Neutrophil (primary cell): ENCODE measurements around the gene SLC22A4.

ENCODE experiments used
- H3K27ac ChIP-seq: fragments of 200-600 bp; sonication (generic); 2 replicates; pipeline ENCODE4 v1.5.1; 2016; ENCODE audit warnings: mild to moderate bottlenecking, moderate library complexity
- H3K27me3 ChIP-seq: fragments of 200-600 bp; sonication (generic); 2 replicates; pipeline ENCODE4 v1.6.0; 2016; ENCODE audit warnings: mild to moderate bottlenecking
- H3K36me3 ChIP-seq: fragments of 200-600 bp; sonication (generic); 2 replicates; pipeline ENCODE4 v1.5.1; 2017
- H3K4me1 ChIP-seq, 2 experiments: fragments of 200-600 bp in 1 of 2; sonication (generic) in 1 of 2; 1 replicate in 1 of 2; 2 replicates in 1 of 2; pipeline versions ENCODE4 v1.5.1 to v1.6.1; 2013 to 2016; ENCODE audit warnings: low read depth in 1 of 2, low read length in 1 of 2, mild to moderate bottlenecking in 1 of 2, moderate library complexity in 1 of 2; ENCODE audit not compliant: control insufficient read depth in 1 of 2, insufficient read depth in 1 of 2
- H3K4me3 ChIP-seq, 2 experiments: fragments of 200-600 bp in 1 of 2; sonication (generic) in 1 of 2; 1 replicate in 1 of 2; 2 replicates in 1 of 2; pipeline ENCODE4 v1.5.1; 2013 to 2016; ENCODE audit warnings: low read depth in 1 of 2, low read length in 1 of 2, mild to moderate bottlenecking in 1 of 2, moderate library complexity in 1 of 2
- H3K9me3 ChIP-seq: fragments of 200-600 bp; sonication (generic); 2 replicates; pipeline ENCODE4 v1.5.1; 2016
- CTCF ChIP-seq: fragments of 200-600 bp; sonication (generic); IDR thresholded peaks from 2 replicates; pipeline ENCODE4 v1.5.1; 2016; ENCODE audit warnings: antibody characterized with exemption

Gene SLC22A4

GRCh38 chr5:132335402-132335801 is 41.2 kb downstream of the SLC22A4 start:
- no peak overlapping the region for H3K27ac ChIP-seq
- TF ChIP-seq CTCF, result no peak
- H3K4me3 ChIP-seq, result no peak overlapping the region
- no peaks in the 10 kb centered on the region for H3K4me1 ChIP-seq
- H3K36me3 ChIP-seq, result peaks cover 98% of the 10 kb centered on the region
- no peaks in the 10 kb centered on the region for H3K9me3 ChIP-seq
- H3K27me3 ChIP-seq, result no peaks in the 10 kb centered on the region

- TF ChIP-seq CTCF, result no peak
- no peaks in the 10 kb centered on the region for H3K4me1 ChIP-seq
- no peak overlapping the region for H3K27ac ChIP-seq
- H3K27me3 ChIP-seq, result no peaks in the 10 kb centered on the region
- peaks cover 100% of the 10 kb centered on the region for H3K36me3 ChIP-seq
- H3K9me3 ChIP-seq, result no peaks in the 10 kb centered on the region
- H3K4me3 ChIP-seq, result no peak overlapping the region
Measured at GRCh38 chr5:132339502-132339901, 45.3 kb downstream of the SLC22A4 start.

- no peak overlapping the region for H3K4me3 ChIP-seq
- H3K36me3 ChIP-seq, result peaks cover 79% of the 10 kb centered on the region
- H3K27me3 ChIP-seq, result no peaks in the 10 kb centered on the region
- no peaks in the 10 kb centered on the region for H3K4me1 ChIP-seq
- TF ChIP-seq CTCF, result no peak
- no peaks in the 10 kb centered on the region for H3K9me3 ChIP-seq
- no peak overlapping the region for H3K27ac ChIP-seq
Measured at GRCh38 chr5:132342291-132343180, 48.3 kb downstream of the SLC22A4 start.

- Histone ChIP-seq H3K27ac (peak overlapping the region; percentile 15), H3K27me3 (no peaks in the 10 kb centered on the region), H3K36me3 (peaks cover 62% of the 10 kb centered on the region), H3K4me3 (no peak overlapping the region), H3K9me3 (no peaks in the 10 kb centered on the region), H3K4me1 (no peaks in the 10 kb centered on the region)
- no peak for TF ChIP-seq CTCF
Measured at GRCh38 chr5:132344775-132345514, 50.8 kb downstream of the SLC22A4 start.

- Histone ChIP-seq H3K27ac (peak overlapping the region; percentile 74), H3K36me3 (peaks cover 7% of the 10 kb centered on the region), H3K27me3 (no peaks in the 10 kb centered on the region), H3K4me3 (no peak overlapping the region), H3K9me3 (no peaks in the 10 kb centered on the region), H3K4me1 (peaks cover 0 to 19% of the 10 kb centered on the region in 2 experiments)
- no peak for TF ChIP-seq CTCF
Measured at GRCh38 chr5:132353486-132353995, 59.3 kb downstream of the SLC22A4 start.
